ENCODE results near the gene GPT2.

Gene GPT2, protein sequence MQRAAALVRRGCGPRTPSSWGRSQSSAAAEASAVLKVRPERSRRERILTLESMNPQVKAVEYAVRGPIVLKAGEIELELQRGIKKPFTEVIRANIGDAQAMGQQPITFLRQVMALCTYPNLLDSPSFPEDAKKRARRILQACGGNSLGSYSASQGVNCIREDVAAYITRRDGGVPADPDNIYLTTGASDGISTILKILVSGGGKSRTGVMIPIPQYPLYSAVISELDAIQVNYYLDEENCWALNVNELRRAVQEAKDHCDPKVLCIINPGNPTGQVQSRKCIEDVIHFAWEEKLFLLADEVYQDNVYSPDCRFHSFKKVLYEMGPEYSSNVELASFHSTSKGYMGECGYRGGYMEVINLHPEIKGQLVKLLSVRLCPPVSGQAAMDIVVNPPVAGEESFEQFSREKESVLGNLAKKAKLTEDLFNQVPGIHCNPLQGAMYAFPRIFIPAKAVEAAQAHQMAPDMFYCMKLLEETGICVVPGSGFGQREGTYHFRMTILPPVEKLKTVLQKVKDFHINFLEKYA

DNA sequence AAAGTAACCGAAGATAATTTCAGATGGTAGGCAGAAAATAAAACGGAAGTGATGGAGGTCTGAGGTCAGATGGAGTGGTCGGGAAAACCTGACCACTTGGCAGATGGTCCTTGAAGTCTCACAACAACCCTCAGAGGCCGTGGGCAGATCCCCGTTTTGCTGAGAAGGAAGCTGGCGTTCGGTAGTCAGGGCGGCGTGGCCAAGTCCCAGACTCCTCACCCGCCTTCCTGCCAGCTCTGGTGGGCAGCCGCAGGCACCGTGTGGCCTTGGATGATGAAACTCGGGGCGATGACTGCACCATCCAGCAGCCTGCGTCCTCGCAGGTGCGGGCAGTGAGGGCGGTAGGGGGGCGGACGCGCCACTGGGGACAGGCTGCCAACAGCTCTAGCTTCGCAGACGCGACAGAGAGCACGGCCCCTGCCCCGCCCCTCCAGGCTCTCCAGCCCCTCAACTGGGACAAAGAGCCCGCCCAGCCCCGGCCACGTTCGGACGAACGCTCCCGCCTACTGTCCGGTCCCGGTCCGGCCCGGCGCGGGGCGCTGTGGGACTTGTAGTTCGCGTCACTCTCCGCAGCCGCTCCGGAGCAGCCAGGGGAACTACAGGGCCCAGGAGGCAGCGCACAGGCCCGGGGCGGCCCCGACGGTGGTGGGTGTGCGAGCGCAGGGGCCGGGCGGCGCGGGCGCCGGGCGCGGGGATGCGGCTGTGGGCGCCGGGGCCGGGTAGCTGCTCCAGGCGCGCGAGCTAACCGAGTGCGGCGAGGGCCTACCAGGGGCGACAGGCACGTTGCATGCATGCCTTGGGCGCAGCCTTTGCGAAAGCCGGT is at the start of gene GPT2:
TSS of gene GPT2 (plus strand) at position 673 of the 823 bp plus-strand sequence. CDS start 354 bp downstream, outside the sequence.
- peak; percentile 96 for DNase-seq

DNA sequence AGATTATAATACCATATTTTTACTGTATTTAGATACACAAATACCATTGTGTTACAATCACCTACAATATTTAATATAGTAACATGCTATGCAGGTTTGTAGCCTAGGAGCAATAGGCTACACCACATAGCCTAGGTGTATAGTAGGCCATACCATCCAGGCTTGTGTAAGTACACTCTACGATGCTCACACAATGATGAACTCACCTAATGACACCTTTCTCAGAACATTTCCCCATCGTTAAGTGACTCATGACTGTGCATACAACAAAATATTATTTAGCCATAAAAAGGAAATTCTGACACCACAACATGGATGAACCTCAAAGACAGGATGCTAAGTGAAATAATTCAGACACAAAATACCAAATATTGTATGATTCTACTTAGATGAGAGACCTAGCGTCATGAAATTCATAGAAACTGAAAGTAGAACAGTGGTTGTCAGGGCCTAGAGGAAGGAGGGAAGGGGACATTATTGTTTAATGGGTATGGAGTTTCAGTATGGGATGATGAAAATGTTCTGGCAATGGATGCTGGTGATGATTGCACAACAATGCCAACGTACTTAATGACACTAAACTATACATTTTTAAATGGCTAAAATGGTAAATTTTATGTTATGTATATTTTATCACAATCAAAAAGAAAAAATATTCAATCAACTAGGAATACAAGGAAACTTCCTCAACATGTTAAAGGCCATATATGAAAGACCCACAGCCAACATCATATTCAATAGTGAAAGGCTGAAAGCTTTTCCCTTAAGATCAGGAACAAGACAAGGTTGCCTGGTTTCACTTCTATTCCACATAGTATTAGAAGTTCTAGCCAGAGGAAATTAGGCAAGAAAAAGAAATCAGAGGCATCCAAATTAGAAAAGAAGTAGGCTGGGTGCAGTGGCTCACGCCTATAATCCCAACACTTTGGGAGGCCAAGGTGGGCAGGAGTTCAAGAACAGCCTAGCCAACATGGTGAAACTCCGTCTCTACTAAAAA is 47.3 kb upstream of the GPT2 start:
- peak; percentile 28 for DNase-seq

DNA sequence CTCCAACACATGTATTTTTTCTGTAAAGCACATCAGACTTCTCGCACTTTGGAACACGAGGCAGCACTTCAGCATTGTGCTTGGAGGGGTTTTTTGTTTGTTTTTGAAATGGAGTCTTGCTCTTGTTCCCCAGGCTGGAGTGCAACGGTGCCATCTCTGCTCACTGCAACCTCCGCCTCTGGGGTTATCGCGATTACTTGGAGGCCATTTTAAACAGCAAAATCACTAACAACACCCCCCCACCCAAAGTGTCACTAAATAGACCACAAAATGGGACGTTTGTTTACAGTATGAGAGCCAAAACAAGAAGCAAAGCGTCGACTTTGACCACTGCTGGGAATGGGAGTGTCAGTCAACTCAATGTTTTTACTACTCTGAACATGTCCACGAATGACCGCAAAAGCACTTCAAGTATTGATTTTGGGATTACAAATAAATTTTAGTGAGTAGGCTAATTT is 44.1 kb upstream of the GPT2 start:
- DNase-seq: no peak

DNA sequence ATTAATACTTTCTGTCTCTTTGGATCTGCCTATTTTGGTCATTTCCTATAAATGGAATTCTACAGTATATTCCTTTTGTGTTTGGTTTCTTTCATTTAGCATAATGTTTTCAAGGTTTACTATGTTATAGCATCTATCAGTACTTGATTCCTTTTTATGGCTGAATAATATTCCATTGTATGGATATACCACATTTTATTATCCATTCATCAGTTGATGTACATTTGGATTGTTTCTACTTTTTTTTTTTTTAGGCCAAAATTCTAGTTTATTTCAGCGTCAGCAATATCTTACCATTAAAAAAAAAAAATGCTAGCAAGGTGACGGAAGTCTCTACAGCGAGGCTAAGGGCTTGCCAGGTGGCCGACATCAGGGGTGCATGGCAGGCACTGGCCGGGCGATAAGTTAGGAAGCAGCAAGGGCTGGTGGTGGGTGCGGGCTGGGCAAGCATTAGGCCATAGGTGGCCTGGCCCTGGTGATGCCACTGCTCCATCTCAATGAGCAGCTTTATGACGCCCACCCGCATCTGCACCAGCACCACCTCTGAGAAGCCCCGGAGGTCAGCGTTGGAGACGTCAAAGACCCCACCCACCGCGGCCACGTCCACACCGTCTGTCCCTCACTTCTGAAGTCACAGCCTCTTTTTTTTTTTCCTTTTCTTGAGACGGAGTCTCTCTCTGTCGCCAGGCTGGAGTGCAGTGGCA is 41.8 kb upstream of the GPT2 start:
- no peak for DNase-seq

DNA sequence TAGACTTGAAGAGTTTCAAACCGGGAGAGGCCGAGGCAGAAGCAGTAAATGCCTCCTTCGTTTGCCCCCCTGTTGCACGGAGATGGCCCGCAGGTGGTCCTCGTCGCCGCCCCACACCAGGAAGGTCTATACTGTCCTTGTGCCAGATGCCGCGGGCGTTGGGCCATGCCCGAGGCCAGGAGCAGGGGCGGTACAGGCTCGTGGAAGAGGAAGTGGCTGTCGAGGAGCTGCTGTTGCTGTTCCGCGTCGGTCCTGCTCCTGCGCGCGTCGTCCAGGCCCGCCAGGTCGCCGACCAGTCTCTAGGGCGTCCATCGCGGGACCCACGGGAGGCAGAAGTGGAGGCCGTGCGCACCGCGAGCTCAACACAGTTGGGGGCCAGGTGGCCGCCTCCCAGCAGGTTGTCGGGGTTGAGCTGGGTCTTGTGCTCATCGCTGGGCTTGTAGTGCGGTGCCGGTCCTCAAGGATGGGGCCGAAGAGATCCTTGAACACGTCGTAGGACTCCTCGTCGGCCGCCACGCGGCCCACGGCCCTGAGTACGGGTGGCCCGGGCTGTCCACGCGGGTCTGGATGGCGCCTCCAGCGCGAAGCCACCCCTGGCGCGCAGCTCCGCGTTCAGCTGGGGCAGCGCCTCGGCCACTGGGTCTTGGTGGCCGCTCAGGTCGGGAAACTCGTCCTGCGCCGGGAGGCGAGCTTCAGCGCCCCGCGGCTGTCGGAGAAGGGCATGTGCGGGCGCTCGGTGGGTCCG is 40.1 kb upstream of the GPT2 start:
- DNase-seq: no peak

DNA sequence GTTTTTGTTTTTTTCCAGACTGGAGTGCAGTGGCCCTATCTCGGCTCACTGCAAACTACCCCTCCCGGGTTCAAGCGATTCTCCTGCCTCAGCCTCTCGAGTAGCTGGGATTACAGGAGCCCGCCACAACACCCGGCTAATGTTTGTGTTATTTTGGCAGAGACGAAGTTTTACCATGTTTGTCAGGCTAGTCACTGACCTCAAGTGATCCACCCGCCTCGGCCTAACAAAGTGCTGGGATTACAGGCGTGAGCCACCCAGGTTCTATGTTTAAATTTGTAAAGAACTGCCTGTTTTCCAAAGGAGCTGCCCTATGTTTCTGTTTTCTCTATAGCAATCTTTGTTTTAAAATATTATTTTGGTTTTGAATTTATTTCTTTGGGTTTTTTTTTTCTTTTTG is 39.4 kb upstream of the GPT2 start:
- no peak for DNase-seq

DNA sequence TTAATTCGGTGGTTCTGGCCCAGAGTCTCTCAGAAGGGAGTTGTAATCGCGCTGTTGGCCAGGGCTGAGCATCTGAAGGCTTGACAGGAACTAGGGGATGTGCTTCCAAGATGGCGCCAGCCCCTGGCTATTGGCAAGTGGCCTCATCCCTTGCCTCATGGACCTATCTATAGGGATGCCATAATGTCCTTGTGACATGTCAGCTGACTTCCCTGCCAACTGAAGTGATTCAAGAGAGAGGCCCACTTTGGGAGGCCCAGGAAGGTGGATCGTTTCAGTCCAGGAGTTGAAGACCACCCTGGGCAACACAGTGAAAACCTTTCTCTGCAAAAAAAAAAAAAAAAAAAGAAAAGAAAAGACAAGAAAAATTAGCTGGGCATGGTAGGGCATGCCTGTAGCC is 38.2 kb upstream of the GPT2 start:
- no peak for DNase-seq

DNA sequence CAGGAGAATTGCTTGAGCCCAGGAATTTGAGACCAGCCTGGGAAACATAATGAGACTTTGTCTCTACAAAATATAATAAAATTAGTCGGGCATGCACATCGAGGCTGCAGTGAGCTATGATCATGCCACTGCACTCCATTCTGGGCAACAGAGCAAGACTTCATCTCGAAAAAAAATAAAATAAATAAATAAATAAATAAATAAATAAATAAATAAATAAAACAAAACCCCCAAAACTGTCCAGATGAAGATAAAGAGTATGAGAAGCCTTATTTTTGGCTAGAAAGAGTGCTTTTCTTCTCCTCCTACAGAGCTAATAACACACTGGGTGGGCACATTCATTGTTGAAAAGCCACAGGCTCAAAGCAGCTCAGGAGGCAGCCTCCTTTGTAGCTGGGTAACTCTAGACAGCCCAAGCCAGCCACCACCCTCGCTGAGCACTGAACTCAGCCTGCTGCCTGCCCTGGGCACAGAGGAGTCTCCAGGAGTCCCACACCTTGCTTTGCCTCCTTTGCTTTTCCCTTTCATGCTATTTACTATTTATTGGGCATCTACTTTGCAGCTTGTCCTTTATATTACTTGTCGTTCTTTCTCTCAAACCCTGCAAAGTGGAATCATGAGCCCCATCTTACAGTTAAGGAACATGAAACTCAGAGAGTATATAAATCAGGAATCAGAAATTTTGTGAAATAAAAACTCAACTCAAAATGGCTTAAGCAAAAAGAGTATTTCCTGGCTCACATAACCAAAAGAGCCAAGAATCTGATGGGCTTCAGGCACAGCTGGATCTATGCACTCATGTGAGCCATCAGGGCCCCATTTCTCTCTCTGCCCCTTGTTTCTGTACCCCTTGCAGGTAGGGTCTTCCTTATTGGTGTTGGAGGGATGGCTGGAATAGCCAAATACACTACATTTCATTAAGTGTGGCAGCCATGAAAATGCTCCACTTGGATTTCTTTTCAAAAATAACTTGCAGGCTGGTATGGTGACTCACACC is 35.1 kb upstream of the GPT2 start:
- peak; percentile 10 for DNase-seq

DNA sequence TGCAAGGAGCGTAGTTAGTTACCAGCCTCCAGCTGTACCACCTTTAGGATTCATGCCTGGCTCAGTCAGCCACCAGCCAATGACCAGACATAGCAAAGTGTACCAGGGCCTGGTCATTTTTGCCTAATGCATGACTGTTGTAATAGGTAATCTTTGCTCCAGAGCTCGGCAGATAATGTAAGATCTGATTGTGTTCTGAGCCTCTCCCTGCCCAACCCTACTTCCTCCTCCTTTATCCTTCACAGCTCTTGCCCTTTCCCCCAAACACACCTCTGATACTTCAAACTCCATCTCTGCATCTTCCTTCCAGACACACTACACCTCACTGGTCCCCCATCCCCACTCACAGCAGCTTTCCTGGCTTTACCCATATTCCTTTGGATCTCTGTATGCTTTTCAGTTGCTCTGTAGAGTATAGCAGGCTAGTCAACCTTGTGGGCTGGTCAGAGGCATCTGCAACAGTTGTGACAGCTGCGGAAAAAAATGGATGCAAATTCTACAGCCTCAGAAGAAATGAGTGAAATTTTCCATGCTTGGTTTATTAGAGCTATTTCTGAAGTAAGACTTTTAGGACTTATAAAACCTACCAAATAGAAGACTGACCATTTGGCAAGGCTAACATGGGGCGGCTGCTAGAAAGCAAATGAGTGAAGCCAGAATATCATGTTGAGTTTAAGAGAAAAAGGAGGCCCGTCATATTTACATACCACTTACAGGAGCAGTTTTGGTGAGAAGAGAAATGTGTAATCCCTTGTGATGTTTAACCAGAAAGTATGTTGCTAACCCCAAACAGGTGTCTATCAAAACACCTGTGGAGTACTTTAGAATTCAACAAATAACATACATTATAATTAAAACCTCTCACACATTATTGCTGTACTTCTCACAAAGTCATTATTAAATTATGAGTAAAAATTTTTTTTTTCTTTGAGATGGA is 33.3 kb upstream of the GPT2 start:
- no peak for DNase-seq

DNA sequence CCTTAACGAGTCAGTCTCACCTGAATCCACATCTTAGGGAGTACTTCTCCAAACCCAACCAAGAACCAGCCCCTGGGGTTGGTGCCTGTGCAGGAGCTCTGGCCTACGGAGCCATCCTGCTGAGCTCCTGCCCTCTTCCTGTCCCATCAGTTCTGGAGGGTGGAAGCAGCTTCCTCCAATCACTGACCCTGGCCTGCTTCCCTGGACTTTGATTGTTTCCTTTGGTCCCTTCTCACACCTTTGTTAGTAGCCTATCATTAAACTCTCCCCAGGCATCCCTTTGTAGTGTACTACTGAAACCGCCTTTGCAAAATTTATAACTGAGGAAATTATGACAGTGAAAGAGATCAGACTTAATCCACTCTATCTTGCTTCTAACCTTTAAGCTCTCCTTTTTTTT is 32.0 kb upstream of the GPT2 start:
- DNase-seq: no peak

DNA sequence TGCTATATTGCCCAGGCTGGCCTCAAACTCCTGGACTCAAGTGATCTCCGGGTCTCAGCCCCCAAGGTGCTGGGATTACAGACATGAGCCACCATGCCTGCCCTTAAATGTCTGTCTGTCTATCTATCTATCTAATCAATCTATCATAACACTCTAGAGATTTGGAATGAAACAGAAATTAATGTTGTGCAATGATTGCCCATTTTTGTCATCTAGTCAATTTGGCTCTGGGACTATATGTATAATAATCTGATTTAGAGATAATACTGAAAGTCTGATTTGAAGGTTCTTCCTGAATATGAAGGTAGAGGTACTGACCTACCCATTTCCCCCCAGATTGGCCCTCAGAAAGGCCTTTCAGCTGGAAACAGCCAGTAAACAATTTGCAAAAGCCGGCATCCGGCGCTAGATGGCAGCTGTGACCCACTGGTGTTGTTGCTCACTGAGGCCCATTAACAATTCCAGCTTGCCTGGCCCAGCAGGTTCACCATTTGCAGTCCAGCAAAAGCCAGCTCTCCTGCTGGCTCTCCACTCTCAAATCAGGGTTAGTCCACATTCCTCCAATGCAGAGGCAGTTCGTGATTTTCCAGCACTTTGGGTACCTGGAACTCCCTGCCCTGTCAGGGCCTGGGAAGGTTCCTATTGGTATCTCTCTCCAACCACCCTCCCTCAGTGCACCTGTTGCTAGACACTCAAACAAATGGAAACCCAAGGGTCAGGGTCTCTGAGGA is 30.3 kb upstream of the GPT2 start:
- DNase-seq: peak; percentile 71

DNA sequence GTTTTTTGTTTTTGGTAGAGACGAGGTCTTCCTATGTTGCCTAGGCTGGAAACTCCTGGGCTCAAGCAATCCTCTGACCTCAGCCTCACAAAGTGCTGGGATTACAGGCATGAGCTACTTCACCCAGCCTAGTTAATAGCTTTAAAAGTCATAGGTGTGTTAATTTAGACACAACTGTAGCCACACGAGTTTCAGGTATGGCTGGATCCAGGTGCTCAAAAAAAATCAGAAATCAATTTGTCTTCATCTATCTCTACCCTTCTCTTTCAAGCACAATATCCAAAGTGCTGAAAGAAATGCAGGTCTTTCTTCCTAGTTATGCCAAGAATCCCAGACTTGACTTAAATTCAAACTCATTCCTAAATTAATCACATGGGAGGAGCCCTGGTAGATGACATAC is 29.3 kb upstream of the GPT2 start:
- no peak for DNase-seq

DNA sequence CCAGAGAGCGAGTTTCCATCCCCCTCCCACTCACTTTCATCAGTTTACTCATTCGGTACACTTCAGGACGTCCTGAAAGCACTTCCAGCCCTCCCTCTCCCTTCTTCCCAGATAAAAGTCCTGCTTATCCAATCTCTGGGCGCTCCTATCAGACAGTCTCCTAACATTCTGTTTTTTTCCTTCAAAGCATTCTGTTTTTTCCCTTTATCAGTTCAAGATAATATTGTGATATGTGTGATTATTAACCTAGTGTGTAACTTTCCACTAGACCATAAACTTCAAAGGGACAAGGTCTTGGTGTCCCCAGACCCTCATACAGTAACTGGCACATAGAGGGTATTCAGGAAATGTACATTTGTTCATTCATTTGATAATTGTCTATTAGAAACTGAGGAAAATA is 28.8 kb upstream of the GPT2 start:
- no peak for DNase-seq

DNA sequence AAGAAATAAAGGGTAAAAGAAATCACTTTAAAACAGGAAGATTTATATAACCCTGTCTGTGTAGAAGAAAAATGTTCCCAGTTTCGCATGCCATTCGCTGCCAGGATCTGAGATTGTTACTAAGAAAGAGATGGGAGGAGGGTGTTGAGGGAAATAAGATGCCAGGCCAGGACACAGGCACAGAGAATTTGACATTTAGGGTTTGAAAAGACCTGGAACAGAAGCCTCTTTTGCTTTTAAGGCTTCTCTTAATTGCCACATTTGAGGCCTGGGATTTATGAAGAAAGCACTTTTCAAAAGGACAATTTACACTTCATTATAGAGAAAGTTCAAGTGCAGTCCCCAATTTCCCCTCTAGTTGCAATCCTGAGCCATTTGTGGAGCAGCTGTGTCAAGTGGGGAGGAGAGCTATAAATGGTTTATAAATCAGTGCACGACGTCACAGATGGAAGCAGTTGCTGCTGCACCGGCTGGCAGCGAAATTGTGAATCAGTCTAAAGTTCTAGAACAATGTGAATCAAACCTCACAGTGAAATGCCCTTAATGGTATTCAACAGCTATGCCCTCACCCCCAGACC is 26.7 kb upstream of the GPT2 start:
- DNase-seq: peak; percentile 41

DNA sequence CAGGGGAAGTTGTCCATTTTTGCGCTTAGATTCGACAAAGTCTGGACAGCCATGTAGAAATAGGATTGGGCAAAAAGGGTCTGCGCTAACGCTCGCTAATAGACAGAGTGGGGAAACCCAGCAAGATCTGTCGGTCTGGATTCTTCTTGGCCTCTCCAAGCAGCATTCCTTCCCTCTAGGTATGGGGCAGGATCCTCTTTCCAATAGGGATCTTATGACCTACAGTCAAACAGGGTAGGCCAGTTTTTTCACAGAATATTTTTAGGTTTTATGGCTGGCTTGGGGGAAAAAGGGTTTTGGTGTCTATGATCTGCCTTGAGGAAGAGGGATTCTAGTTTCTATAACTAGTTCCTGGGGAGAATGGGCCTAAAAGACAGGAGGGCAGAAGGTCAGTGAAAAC is 26.0 kb upstream of the GPT2 start:
- DNase-seq: no peak

DNA sequence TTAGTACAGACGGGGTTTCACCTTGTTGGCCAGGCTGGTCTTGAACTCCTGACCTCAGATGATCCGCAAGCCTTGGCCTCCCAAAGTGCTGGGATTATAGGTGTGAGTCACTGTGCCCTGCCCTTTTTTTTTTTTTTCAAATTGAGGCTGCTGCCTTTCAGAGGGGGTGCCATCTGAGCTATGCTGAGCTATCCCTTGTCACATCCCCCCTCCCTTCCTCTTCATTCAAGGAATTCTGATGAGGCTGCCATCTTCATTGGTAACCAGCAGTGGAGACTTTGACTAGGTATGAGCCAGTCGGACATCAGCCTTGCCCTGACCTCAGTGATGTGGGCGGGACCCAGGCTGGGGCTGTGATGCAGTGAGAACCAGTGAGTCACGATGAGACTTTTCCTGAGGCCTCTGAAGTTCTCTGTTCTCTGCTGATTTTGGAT is 24.4 kb upstream of the GPT2 start:
- no peak for DNase-seq
